H1 (cell line): ENCODE measurements around the gene CMTM3. TPM values are rescaled to one million over a fixed set of nuclear protein-coding genes. Genes with fewer than 3 reads are reported as not detected.
"Not testable (repeated sequence)": the region's sequence is repeated elsewhere in the genome, so short reads cannot be mapped to it uniquely, and the experiment has no call there.

Source experiments
- CTCF ChIA-PET: fragments of 300-600 bp; sonication (Branson Sonifier 250); formaldehyde crosslinking; loops from one replicate; lab custom pipeline; 2021; ENCODE audit not compliant: partially characterized antibody; lab: Charles Lee
- POLR2A ChIA-PET: fragments of 300-600 bp; sonication (Branson Sonifier 250); formaldehyde crosslinking; loops from one replicate; lab custom pipeline; 2021; ENCODE audit warnings: inconsistent platforms; ENCODE audit not compliant: partially characterized antibody; lab: Charles Lee
- DNase-seq, 2 experiments: peaks; one replicate each; pipeline versions ENCODE4 v3.0.0 to v3.0.0-alpha.2; 2010 to 2022; ENCODE audit warnings: low spot score in 2 of 2, low read depth in 1 of 2, mixed read lengths in 1 of 2
- FAIRE-seq: peaks from 2 replicates; lab custom pipeline; 2011; peaks lifted over from hg19 to GRCh38; lab: Jason Lieb, UNC
- H2AFZ ChIP-seq: 2 replicates; pipeline ENCODE4 v1.8.1; 2012; ENCODE audit warnings: low read length, inconsistent platforms
- H2AK5ac ChIP-seq: 2 replicates; pipeline ENCODE4 v1.6.1; 2013; ENCODE audit warnings: low read depth, low read length
- H2BK120ac ChIP-seq: replicated peaks from 2 replicates; pipeline ENCODE3; 2013; ENCODE audit warnings: low read depth, low read length, inconsistent platforms
- H2BK12ac ChIP-seq: 2 replicates; pipeline ENCODE4 v1.6.1; 2013; ENCODE audit warnings: low read depth, low read length
- H2BK15ac ChIP-seq: 2 replicates; pipeline ENCODE4 v1.6.1; 2013; ENCODE audit warnings: low read length
- H2BK20ac ChIP-seq: 2 replicates; pipeline ENCODE4 v1.6.1; 2013; ENCODE audit warnings: low read length
- H2BK5ac ChIP-seq: 2 replicates; pipeline ENCODE4 v1.6.1; 2013; ENCODE audit warnings: low read depth, low read length
- H3K14ac ChIP-seq: 2 replicates; pipeline ENCODE4 v1.6.1; 2013; ENCODE audit warnings: inconsistent platforms; ENCODE audit not compliant: insufficient read length
- H3K18ac ChIP-seq: 2 replicates; pipeline ENCODE4 v1.6.1; 2013; ENCODE audit warnings: low read length; ENCODE audit errors: extremely low read depth
- H3K23ac ChIP-seq: 2 replicates; pipeline ENCODE4 v1.6.1; 2013; ENCODE audit warnings: inconsistent platforms; ENCODE audit not compliant: insufficient read length
- H3K23me2 ChIP-seq: 2 replicates; pipeline ENCODE4 v1.6.1; 2013; ENCODE audit warnings: low read depth, low read length
- H3K27ac ChIP-seq: 2 replicates; pipeline ENCODE4 v1.6.1; 2011; ENCODE audit warnings: low read depth, low read length, inconsistent platforms
- H3K27me3 ChIP-seq, 4 experiments: replicated peaks in 1 of 4; 1 replicate in 1 of 4; 2 replicates in 3 of 4; pipeline versions ENCODE4 v1.6.1 to v1.8.1; 2011 to 2013; ENCODE audit warnings: low read length in 3 of 4, mild to moderate bottlenecking in 3 of 4, inconsistent platforms in 2 of 4, mixed read lengths in 2 of 4, moderate library complexity in 1 of 4; ENCODE audit not compliant: control insufficient read depth in 3 of 4, insufficient read depth in 3 of 4; ENCODE audit errors: extremely low read depth in 1 of 4
- H3K36me3 ChIP-seq, 4 experiments: 2 replicates each; pipeline versions ENCODE4 v1.6.1 to v1.8.1; 2011 to 2013; ENCODE audit warnings: mild to moderate bottlenecking in 4 of 4, low read length in 3 of 4, moderate library complexity in 2 of 4, control low read depth in 1 of 4, inconsistent platforms in 1 of 4; ENCODE audit not compliant: insufficient read depth in 4 of 4, control insufficient read depth in 2 of 4
- H3K4ac ChIP-seq: replicated peaks from 2 replicates; pipeline ENCODE3; 2013; ENCODE audit warnings: low read length, low read depth, mixed read lengths, inconsistent platforms; ENCODE audit not compliant: insufficient read length
- H3K4me1 ChIP-seq, 4 experiments: replicated peaks in 1 of 4; 1 replicate in 1 of 4; 2 replicates in 3 of 4; pipeline versions ENCODE4 v1.6.1 to v1.8.1; 2011 to 2013; ENCODE audit warnings: low read length in 3 of 4, inconsistent platforms in 2 of 4, mixed read lengths in 1 of 4; ENCODE audit not compliant: insufficient read depth in 4 of 4, control insufficient read depth in 3 of 4
- H3K4me2 ChIP-seq, 2 experiments: 2 replicates each; pipeline versions ENCODE4 v1.6.1 to v1.8.1; 2011 to 2013; ENCODE audit warnings: low read depth in 2 of 2, low read length in 2 of 2, control low read depth in 1 of 2, inconsistent platforms in 1 of 2, mild to moderate bottlenecking in 1 of 2; ENCODE audit not compliant: insufficient read depth in 1 of 2
- H3K4me3 ChIP-seq, 4 experiments: fragments of 200-600, 300-600 bp in 1 of 4; sonication (generic), shearing (Covaris generic), sonication (Bioruptor Twin) in 1 of 4; 2 replicates each; pipeline versions ENCODE4 v1.5.1 to v1.8.1; 2011 to 2016; ENCODE audit warnings: low read length in 4 of 4, low read depth in 3 of 4, control low read depth in 2 of 4, inconsistent platforms in 2 of 4, mild to moderate bottlenecking in 2 of 4, mixed read lengths in 1 of 4, moderate library complexity in 1 of 4; ENCODE audit not compliant: insufficient read depth in 2 of 4; ENCODE audit errors: extremely low read depth in 1 of 4
- H3K56ac ChIP-seq: replicated peaks from 2 replicates; pipeline ENCODE3; 2013; ENCODE audit warnings: low read depth, mild to moderate bottlenecking, mixed read lengths, low read length, inconsistent platforms; ENCODE audit not compliant: insufficient read length
- H3K79me1 ChIP-seq: 2 replicates; pipeline ENCODE4 v1.6.1; 2013; ENCODE audit warnings: low read depth, low read length, control low read depth
- H3K79me2 ChIP-seq, 2 experiments: 2 replicates each; pipeline versions ENCODE4 v1.6.1 to v1.8.1; 2012 to 2013; ENCODE audit warnings: low read length in 2 of 2, mild to moderate bottlenecking in 2 of 2, inconsistent platforms in 1 of 2; ENCODE audit not compliant: insufficient read depth in 2 of 2, control insufficient read depth in 1 of 2
- H3K9ac ChIP-seq, 4 experiments: replicated peaks in 1 of 4; 1 replicate in 1 of 4; 2 replicates in 3 of 4; pipeline versions ENCODE4 v1.6.1 to v1.8.1; 2011 to 2013; ENCODE audit warnings: low read depth in 3 of 4, low read length in 3 of 4, control low read depth in 2 of 4, mild to moderate bottlenecking in 2 of 4, moderate library complexity in 2 of 4, inconsistent platforms in 1 of 4; ENCODE audit errors: extremely low read depth in 1 of 4
- H3K9me3 ChIP-seq, 2 experiments: 2 replicates each; pipeline versions ENCODE4 v1.6.1 to v1.8.1; 2012 to 2013; ENCODE audit warnings: mild to moderate bottlenecking in 2 of 2, moderate library complexity in 2 of 2, control low read depth in 1 of 2, inconsistent platforms in 1 of 2, low read depth in 1 of 2, low read length in 1 of 2, mixed read lengths in 1 of 2; ENCODE audit not compliant: insufficient read depth in 2 of 2
- H4K20me1 ChIP-seq, 2 experiments: replicated peaks in 1 of 2; 2 replicates each; pipeline versions ENCODE3 to v1.8.1; 2011 to 2013; ENCODE audit warnings: inconsistent platforms in 2 of 2, low read length in 2 of 2, mild to moderate bottlenecking in 1 of 2; ENCODE audit not compliant: insufficient read depth in 2 of 2, control insufficient read depth in 1 of 2
- H4K5ac ChIP-seq: 2 replicates; pipeline ENCODE4 v1.6.1; 2013; ENCODE audit warnings: low read length, low read depth, mixed read lengths, inconsistent platforms; ENCODE audit not compliant: insufficient read length
- H4K8ac ChIP-seq: 2 replicates; pipeline ENCODE4 v1.8.0; 2013; ENCODE audit warnings: mild to moderate bottlenecking, moderate library complexity, low read length, inconsistent platforms; ENCODE audit not compliant: insufficient read depth; ENCODE audit errors: extremely low read depth
- H4K91ac ChIP-seq: replicated peaks from 2 replicates; pipeline ENCODE3; 2013; ENCODE audit warnings: low read length, mixed read lengths, inconsistent platforms; ENCODE audit not compliant: insufficient read length
- WGBS, 2 experiments: shearing (Covaris generic) in 1 of 2; methylation state at CpG; one replicate each; pipeline versions ENCODE4 v1.1.6 to v1.1.7; 2013 to 2015; ENCODE audit warnings: low lambda C conversion rate in 2 of 2, mixed read lengths in 2 of 2, inconsistent platforms in 1 of 2, low coverage in 1 of 2, missing lambda C conversion rate in 1 of 2; ENCODE audit not compliant: insufficient replicate concordance in 2 of 2, insufficient coverage in 1 of 2, insufficient read length in 1 of 2; ENCODE audit errors: extremely low coverage in 1 of 2, missing lambda C conversion rate in 1 of 2; 5-methylcytosine and 5-hydroxymethylcytosine counted together
- polyA plus RNA-seq, 7 experiments: library from polyadenylated mRNA; depleted of rRNA in 3 of 7; stranded (reverse) in 5 of 7; unstranded in 2 of 7; fragments of >200 nt in 5 of 7; fragments of 200-250 nt in 2 of 7; gene quantifications; 1 replicate in 5 of 7; 2 replicates in 1 of 7; 4 replicates in 1 of 7; pipeline versions ENCODE4 v1.2.1 to v1.2.3, GENCODE V29; 2011 to 2013; ENCODE audit warnings: missing spikeins in 2 of 7, mixed read lengths in 2 of 7
- total RNA-seq: library from RNA; stranded (reverse); fragmentation: NEBNext Ultra II Directional; extraction: Animal tissue kit (Norgen Biotek cat#: 25700); gene quantifications from 2 replicates; pipeline ENCODE4 v1.2.1, GENCODE V29; 2021

CMTM3 gene
- total and polyA plus RNA-seq, 2 of the 8 experiments (the other 6 are each of a cell fraction or from before 2014, with no cell fraction given): 24.7 to 24.8 TPM

GRCh38 chr16:66627611-66628378, 23.3 kb downstream of the CMTM3 start:
- FAIRE-seq, H3K79me2 ChIP-seq, H2BK120ac ChIP-seq, H2BK20ac ChIP-seq, H3K18ac ChIP-seq, H3K4ac ChIP-seq, H3K9ac ChIP-seq, H4K5ac ChIP-seq, POLR2A ChIA-PET, H3K4me1 ChIP-seq, H2AK5ac ChIP-seq, H4K20me1 ChIP-seq, H3K36me3 ChIP-seq, H3K23me2 ChIP-seq, H3K23ac ChIP-seq, DNase-seq, H2BK15ac ChIP-seq, H3K9me3 ChIP-seq, H4K91ac ChIP-seq, H3K4me2 ChIP-seq, H3K27me3 ChIP-seq, H2BK12ac ChIP-seq, H3K56ac ChIP-seq, H3K27ac ChIP-seq, H3K79me1 ChIP-seq, H4K8ac ChIP-seq, H3K4me3 ChIP-seq, H2BK5ac ChIP-seq, H3K14ac ChIP-seq, H2AFZ ChIP-seq: not testable (repeated sequence)
- CTCF ChIA-PET: interaction anchor here (1.1 to 2.0 kb wide), 2 partner anchors 10 to 23 kb away, joined by 3 to 7 read pairs; no protein-coding TSS in a partner anchor
- WGBS, 2 experiments: 90% methylated on average over 17 of the region's 17 CpGs; no CpG with 5 or more reads in 1 of the 2 experiments
